Ascending aorta (tissue), 2 donors: ENCODE results near the gene UTP15. TPM values are rescaled to one million over a fixed set of nuclear protein-coding genes. Genes with fewer than 3 reads are reported as not detected.

ENCODE experiments used
- DNase-seq, 2 donors: peaks; one replicate each; pipeline ENCODE4 v3.0.0-alpha.2; 2019; ENCODE audit warnings: low spot score in 2 of 2
- H3K27ac ChIP-seq, 2 donors: fragments of 200-600 bp; sonication (generic); one replicate each; pipeline ENCODE4 v1.5.1; 2016 to 2017; ENCODE audit warnings: mild to moderate bottlenecking in 1 of 2
- H3K27me3 ChIP-seq: fragments of 200-600 bp; sonication (generic); one replicate; pipeline ENCODE4 v1.5.1; 2017
- H3K36me3 ChIP-seq, 2 donors: fragments of 200-600 bp; sonication (generic); one replicate each; pipeline ENCODE4 v1.5.1; 2016
- H3K4me1 ChIP-seq, 2 donors: fragments of 200-600 bp; sonication (generic); one replicate each; pipeline ENCODE4 v1.5.1; 2016 to 2017; ENCODE audit warnings: mild to moderate bottlenecking in 1 of 2
- H3K4me3 ChIP-seq, 2 donors: fragments of 200-600 bp; sonication (generic); one replicate each; pipeline ENCODE4 v1.5.1; 2016 to 2017; ENCODE audit warnings: mild to moderate bottlenecking in 1 of 2
- H3K9me3 ChIP-seq, 2 donors: fragments of 200-600 bp; sonication (generic); one replicate each; pipeline ENCODE4 v1.5.1; 2016
- CTCF ChIP-seq, 3 experiments: fragments of 200-600 bp in 2 of 3; fragments of 450-650 bp in 1 of 3; sonication (generic) in 2 of 3; IDR thresholded peaks; one replicate each; pipeline ENCODE4 v1.5.1; 2016 to 2019; ENCODE audit warnings: antibody characterized with exemption in 3 of 3, mild to moderate bottlenecking in 1 of 3, moderate library complexity in 1 of 3
- intact Hi-C: fragments of 100-400 bp; cut with DNase I; formaldehyde crosslinking; loops from one replicate; pipeline ENCODE4 v1.15.1; 2023
- total RNA-seq: library from RNA; depleted of rRNA; stranded (reverse); fragments of >200 nt; gene quantifications from one replicate; pipeline ENCODE4 v1.1.0, GENCODE V29; 2016

Gene UTP15
- total RNA-seq, 1 donor from 2014 or later = 4.9 TPM

GRCh38 chr5:73623060-73623459, 57.5 kb downstream of the UTP15 start:
- no peak overlapping the region for H3K4me3 ChIP-seq
- H3K27ac ChIP-seq = no peak overlapping the region
- intact Hi-C loops = no loop called here
- H3K4me1 ChIP-seq = peaks cover 0 to 5% of the 10 kb centered on the region in 2 donors
- no peaks in the 10 kb centered on the region for H3K36me3 ChIP-seq
- H3K27me3 ChIP-seq = no peaks in the 10 kb centered on the region
- no peak for TF ChIP-seq CTCF (IDR thresholded peaks at IDR 0.05)
- H3K9me3 ChIP-seq = no peaks in the 10 kb centered on the region
- no peak for DNase-seq

DNA sequence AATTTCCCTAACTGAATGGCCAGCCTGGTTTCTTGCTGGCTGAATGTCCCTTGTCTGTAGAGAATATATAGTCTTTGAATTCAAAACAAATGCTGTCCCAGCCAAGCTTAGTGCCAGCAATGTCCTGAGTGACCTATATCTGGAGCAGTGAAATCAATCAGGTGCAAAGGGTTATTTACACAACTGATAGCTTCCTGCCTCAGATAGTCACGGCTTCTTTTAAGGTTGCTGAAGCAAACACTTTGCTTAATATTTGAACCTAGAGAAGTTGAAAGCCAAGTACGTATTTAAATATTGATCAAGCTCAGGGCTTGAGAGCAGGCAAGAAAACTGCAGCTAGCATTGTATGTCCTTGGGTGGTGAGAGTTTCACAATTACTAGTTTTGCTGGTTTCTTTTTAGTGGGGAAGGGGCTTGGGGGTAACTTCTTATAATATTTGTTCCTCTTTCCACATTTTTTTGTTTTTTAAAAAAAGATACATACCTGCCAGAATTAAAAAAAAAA, 58.4 kb downstream of the UTP15 start:
- TF ChIP-seq CTCF (IDR thresholded peaks at IDR 0.05) = no peak
- Histone ChIP-seq H3K36me3 (no peaks in the 10 kb centered on the region), H3K27ac (no peak overlapping the region), H3K9me3 (no peaks in the 10 kb centered on the region), H3K4me3 (no peak overlapping the region), H3K4me1 (peaks cover 0 to 5% of the 10 kb centered on the region in 2 donors), H3K27me3 (no peaks in the 10 kb centered on the region)
- intact Hi-C loops = no loop called here
- DNase-seq = no peak

DNA sequence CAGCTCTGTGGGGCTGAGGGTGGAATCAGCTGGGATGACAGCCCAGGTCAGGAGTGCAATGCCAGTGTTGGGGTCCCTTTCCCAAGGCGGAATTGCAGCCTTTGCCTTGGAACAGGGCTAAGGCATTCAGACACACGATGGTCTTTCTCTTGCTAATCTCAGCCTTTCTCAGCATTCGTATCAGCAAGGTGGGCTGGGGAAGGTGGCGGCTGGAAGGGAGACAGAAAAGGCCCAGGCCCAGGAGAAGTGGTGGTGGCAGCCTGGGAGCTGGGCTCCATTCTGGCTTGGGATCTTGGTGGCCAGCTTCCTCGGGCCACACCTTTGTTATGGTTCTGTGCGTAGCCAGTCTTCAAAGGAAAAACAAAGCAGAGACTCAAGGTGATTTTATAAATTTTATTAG, 59.3 kb downstream of the UTP15 start:
- H3K9me3 ChIP-seq = no peaks in the 10 kb centered on the region
- H3K27me3 ChIP-seq = no peaks in the 10 kb centered on the region
- no peak for TF ChIP-seq CTCF (IDR thresholded peaks at IDR 0.05)
- H3K4me3 ChIP-seq = peak overlapping the region in 1 of 2 donors; percentile 95
- DNase-seq = no peak
- peak overlapping the region; percentile 91 for H3K27ac ChIP-seq
- intact Hi-C loops = loop anchor here (5.0 kb wide), 2 partner anchors 47 to 122 kb away; no protein-coding TSS in a partner anchor
- peaks cover 0 to 5% of the 10 kb centered on the region in 2 donors for H3K4me1 ChIP-seq
- H3K36me3 ChIP-seq = no peaks in the 10 kb centered on the region

DNA sequence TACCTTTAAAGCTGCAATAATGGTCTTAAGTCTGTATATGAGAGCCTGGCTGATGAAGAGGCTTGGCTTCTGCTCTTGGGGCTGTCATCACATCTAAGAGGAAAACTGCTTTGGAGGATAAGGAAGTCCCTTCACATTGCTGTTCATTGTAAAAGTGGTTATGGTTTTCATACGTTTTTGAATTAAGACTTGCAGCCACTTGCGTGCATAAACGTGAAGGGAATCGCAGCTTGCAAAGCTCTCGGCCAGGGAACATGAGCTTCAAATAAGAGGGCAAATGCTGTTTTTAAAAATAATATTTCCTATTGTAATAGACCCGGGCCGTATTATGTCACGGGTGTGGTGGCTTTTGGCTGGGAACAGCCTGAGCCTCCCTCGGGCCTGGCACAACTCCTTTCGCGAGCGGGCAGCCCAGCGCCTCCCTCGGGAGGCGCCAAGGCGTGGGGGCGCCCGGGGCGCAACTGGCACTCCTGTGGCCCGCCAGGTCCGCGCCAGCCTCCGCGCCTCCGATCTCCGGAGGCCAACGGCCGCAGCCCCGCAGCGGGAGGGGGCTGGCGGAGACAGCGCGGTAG, 59.9 kb downstream of the UTP15 start:
- DNase-seq = no peak
- H3K9me3 ChIP-seq = no peaks in the 10 kb centered on the region
- intact Hi-C loops = loop anchor here (5.0 kb wide), 2 partner anchors 47 to 122 kb away; no protein-coding TSS in a partner anchor
- peak overlapping the region; percentile 81 to 95 for H3K4me3 ChIP-seq
- no peak for TF ChIP-seq CTCF (IDR thresholded peaks at IDR 0.05)
- H3K27ac ChIP-seq = peak overlapping the region; percentile 91
- H3K4me1 ChIP-seq = peaks cover 0 to 5% of the 10 kb centered on the region in 2 donors
- H3K36me3 ChIP-seq = no peaks in the 10 kb centered on the region
- no peaks in the 10 kb centered on the region for H3K27me3 ChIP-seq

GRCh38 chr5:73625944-73626811, 60.6 kb downstream of the UTP15 start, which contains the start of gene ARHGEF28:
TSS of gene ARHGEF28 (plus strand) at chr5:73626196. CDS start at chr5:73684852, 58,656 bp downstream.
- H3K36me3 ChIP-seq = no peaks in the 10 kb centered on the region
- intact Hi-C loops = loop anchor here (5.0 kb wide), 2 partner anchors 46 to 121 kb away; no protein-coding TSS in a partner anchor
- H3K4me1 ChIP-seq = peaks cover 0 to 7% of the 10 kb centered on the region in 2 donors
- DNase-seq = peak; percentile 19 to 84
- no peak for TF ChIP-seq CTCF (IDR thresholded peaks at IDR 0.05)
- H3K9me3 ChIP-seq = no peaks in the 10 kb centered on the region
- no peaks in the 10 kb centered on the region for H3K27me3 ChIP-seq
- H3K27ac ChIP-seq = peak within 1 kb of the TSS; percentile 91
- peak within 1 kb of the TSS; percentile 81 to 95 for H3K4me3 ChIP-seq
